GM12873 (cell line): ENCODE measurements around the gene HHIP.

Experiments
- TF ChIP-seq, protein P1 (sequence below): IDR thresholded peaks from 2 replicates; pipeline ENCODE4 v1.5.1; 2012; ENCODE audit warnings: low read depth, mild to moderate bottlenecking, moderate library complexity, low read length, control low read depth; ENCODE audit not compliant: insufficient read depth; ENCODE audit errors: missing control alignments

HHIP gene

DNA sequence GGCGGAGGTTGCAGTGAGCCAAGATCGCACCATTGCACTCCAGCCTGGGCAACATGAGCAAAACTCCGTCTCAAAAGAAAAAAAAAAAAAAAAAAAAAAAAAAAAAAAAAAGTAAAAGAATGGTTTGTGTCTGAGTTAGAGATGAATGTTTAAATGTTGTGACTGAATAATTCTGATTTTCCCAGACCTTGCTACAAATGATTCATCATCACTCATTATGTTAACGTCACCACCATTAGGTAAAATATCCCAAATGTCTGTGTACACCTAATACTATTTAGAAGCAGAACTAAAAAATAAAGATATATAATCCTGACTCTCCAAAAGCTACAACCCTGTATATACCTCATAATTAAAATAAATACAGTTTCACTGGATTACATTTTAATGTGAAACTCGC, 70.8 kb downstream of the HHIP start:
- TF ChIP-seq, protein P1, sequence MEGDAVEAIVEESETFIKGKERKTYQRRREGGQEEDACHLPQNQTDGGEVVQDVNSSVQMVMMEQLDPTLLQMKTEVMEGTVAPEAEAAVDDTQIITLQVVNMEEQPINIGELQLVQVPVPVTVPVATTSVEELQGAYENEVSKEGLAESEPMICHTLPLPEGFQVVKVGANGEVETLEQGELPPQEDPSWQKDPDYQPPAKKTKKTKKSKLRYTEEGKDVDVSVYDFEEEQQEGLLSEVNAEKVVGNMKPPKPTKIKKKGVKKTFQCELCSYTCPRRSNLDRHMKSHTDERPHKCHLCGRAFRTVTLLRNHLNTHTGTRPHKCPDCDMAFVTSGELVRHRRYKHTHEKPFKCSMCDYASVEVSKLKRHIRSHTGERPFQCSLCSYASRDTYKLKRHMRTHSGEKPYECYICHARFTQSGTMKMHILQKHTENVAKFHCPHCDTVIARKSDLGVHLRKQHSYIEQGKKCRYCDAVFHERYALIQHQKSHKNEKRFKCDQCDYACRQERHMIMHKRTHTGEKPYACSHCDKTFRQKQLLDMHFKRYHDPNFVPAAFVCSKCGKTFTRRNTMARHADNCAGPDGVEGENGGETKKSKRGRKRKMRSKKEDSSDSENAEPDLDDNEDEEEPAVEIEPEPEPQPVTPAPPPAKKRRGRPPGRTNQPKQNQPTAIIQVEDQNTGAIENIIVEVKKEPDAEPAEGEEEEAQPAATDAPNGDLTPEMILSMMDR = no peak

DNA sequence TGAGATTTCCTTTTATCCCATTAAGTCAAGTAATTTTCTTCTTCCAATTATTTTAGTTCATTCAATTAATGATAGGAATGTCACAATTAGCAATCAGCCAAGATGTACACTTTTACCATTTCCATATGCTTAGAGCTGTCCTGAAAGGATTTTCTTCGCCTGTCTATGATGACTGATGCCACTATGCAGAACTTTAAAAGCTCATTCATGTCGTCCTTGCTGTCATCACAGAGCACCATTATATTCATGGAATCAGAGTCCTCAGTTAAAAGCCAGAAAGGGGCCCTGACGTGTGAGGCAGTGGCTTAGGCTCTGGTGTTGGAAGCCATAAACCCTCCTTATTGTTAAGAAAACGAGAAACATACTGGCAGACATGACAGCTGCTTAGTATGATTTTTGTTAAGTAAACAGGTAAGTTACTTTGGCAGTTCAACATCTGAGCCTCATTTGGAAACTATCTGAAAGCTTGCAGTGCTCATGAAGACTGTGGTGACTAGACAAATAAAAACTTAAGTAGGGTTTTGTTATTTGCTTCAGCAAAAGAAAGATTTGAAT, 73.1 kb downstream of the HHIP start:
- TF ChIP-seq, protein P1 = no peak

DNA sequence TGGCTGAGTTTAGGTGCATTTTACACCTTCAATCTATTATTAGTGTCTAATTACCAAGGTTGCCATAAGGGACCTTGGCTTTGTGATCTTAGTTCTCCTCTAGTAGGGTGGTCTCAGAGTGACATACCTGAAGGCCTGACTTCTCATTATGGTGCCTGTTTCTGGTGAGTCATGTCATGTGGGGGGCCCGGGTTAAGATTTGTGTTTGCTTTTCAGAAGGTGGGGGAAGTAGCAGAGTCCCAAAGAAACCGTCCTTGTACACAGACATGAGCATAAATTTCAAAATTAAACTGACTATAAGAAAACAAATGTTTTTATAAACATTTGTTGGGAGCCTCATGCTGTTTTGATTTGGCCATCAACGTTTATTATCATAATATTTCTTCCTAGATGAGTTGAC, 74.5 kb downstream of the HHIP start:
- TF ChIP-seq, protein P1 = no peak

DNA sequence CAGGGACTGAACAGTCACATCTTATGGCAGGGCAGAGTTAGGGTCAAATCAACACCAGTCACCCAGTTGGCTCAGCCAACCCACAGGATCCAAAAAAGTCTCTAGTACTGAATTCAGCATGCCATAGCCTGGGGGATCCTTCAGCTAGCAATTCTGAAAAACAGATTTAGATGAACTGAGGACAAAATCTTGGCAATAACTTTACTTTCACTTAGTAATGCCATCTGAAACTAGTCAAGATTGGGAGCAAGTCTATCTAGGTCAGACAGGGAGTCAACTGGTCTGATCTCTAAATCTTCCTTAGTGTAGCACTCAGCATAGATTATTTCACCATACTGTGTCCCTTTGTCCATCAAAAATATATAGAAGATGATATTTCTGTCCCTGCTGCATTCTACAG, 76.0 kb downstream of the HHIP start:
- TF ChIP-seq, protein P1 = no peak

DNA sequence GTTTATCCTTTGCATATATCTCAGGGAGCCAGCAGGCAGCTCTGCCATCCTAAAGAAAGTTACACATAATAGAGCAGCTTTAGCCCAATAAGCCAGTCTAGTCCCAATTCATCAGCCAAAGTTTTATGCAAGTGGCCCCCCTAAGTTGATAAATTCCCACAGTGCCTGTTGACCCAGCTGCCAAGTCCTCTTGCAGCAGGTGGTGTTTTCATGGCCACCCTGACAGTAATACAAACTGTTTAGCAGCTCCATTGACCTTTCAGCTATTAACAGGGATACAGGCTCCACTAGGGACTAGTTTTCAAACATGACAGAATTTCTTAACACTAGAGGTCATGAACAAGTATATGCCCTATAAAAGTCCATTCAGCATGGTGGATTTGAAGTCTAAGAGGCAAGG, 77.5 kb downstream of the HHIP start:
- TF ChIP-seq, protein P1 = no peak

DNA sequence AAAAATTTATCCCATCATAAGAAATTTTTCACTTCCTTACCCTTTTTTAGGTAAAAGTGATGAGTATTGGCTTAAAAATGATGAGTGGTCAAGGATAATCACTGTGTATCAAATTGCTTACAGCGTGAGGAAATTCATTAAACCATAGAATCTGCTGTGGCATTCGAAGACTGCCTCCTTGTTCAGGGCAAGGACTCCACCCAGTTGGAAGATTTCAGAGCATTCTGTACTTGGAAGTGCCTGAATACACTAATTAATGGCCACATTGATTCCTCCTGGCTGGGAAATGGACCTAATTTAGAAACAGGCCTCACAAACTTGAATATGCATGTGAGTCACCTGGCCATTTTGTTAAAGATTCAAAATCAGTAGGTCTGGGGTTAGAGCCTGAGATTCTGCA, 83.2 kb downstream of the HHIP start:
- TF ChIP-seq, protein P1 = no peak

DNA sequence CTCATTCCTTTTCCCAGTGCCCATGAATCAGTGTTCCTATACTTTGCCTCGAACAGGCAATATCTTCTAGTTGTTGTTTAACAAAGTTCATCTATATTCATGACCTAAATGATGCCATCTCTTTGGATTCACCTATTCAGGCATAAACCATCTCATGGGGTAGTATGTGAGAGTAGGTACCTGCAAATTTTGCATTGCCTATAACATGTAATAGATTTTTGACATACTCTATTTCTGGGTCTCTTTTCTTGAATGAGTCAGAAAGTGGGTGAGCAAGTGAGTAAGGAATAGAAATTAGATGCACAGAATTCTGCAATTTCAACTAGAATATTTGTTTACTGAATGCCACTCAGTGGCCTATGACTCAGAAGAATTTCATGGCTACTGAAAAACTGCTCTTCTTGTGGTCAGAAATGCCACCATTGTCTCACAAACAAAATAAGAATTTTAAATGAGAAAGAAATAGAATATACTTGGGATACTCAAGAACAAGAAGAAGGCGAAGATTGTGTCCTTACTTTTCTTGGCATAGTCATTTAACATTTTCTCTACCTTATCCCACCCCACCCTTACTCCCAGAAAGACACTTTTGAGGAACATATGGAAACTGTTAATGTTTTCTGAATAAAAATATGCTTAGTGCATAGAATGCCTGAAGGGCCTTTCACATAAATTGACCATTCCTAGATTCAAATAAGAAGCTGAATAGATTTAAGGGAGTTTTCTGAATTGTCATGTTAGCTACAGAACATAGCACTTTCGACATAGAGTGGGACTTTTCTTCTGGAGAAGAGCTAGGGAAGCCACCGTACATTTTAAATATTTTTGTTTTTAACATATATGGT, 86.8 kb downstream of the HHIP start:
- TF ChIP-seq, protein P1 = no peak
